ENCODE results near the gene KIAA1217.

KIAA1217 gene

GRCh38 chr10:24568042-24568441 lies 359.1 kb downstream of the KIAA1217 start:
- TF ChIP-seq CTCF (IDR thresholded peaks at IDR 0.05; ENCODE audit: extremely low read depth, missing control alignments): no peak
- no peak for DNase-seq (ENCODE audit: low spot score)

- TF ChIP-seq CTCF (IDR thresholded peaks at IDR 0.05; ENCODE audit: extremely low read depth, missing control alignments): no peak
- DNase-seq (ENCODE audit: low spot score): no peak
These were observed 360.4 kb downstream of the KIAA1217 start for GRCh38 chr10:24569330-24569796.

- no peak for TF ChIP-seq CTCF (IDR thresholded peaks at IDR 0.05; ENCODE audit: extremely low read depth, missing control alignments)
- DNase-seq (ENCODE audit: low spot score): no peak
These were observed 361.1 kb downstream of the KIAA1217 start for GRCh38 chr10:24569828-24570657.

- no peak for DNase-seq (ENCODE audit: low spot score)
- no peak for TF ChIP-seq CTCF (IDR thresholded peaks at IDR 0.05; ENCODE audit: extremely low read depth, missing control alignments)
These were observed 361.9 kb downstream of the KIAA1217 start for GRCh38 chr10:24570658-24571426.

GRCh38 chr10:24571870-24572450 lies 363.0 kb downstream of the KIAA1217 start:
- no peak for DNase-seq (ENCODE audit: low spot score)
- TF ChIP-seq CTCF (IDR thresholded peaks at IDR 0.05; ENCODE audit: extremely low read depth, missing control alignments): no peak

- no peak for TF ChIP-seq CTCF (IDR thresholded peaks at IDR 0.05; ENCODE audit: extremely low read depth, missing control alignments)
- DNase-seq (ENCODE audit: low spot score): no peak
These were observed 365.2 kb downstream of the KIAA1217 start for GRCh38 chr10:24574161-24574560.

Data from GM20000 (cell line).